Ishikawa (cell line): Measurements from ENCODE around the gene SPDYE3.

Experiments
- CEBPB ChIP-seq: IDR thresholded peaks from 2 replicates; pipeline ENCODE4 v1.6.1; 2012
- CREB1 ChIP-seq: IDR thresholded peaks from 2 replicates; pipeline ENCODE4 v1.6.1; 2012; ENCODE audit warnings: low read depth
- EGR1 ChIP-seq: IDR thresholded peaks from 2 replicates; pipeline ENCODE4 v1.6.1; 2012
- EP300 ChIP-seq: IDR thresholded peaks from 2 replicates; pipeline ENCODE4 v1.6.1; 2012; ENCODE audit warnings: borderline replicate concordance
- FOXM1 ChIP-seq: IDR thresholded peaks from 2 replicates; pipeline ENCODE4 v1.6.1; 2012; ENCODE audit warnings: low read depth, borderline replicate concordance
- NFIC ChIP-seq: IDR thresholded peaks from 2 replicates; pipeline ENCODE4 v1.6.1; 2012
- RAD21 ChIP-seq: IDR thresholded peaks from 2 replicates; pipeline ENCODE4 v1.6.1; 2012; ENCODE audit warnings: low read depth
- REST ChIP-seq: IDR thresholded peaks from 2 replicates; pipeline ENCODE4 v1.6.1; 2012; ENCODE audit warnings: low read depth, mild to moderate bottlenecking
- TAF1 ChIP-seq: IDR thresholded peaks from 2 replicates; pipeline ENCODE4 v1.6.1; 2012; ENCODE audit warnings: low read depth, mild to moderate bottlenecking
- TCF12 ChIP-seq: IDR thresholded peaks from 2 replicates; pipeline ENCODE4 v1.6.1; 2012; ENCODE audit warnings: low read depth
- TEAD4 ChIP-seq: IDR thresholded peaks from 2 replicates; pipeline ENCODE4 v1.6.1; 2012
- YY1 ChIP-seq: IDR thresholded peaks from 2 replicates; pipeline ENCODE4 v1.6.1; 2012; ENCODE audit warnings: low read depth
- ZBTB7A ChIP-seq: IDR thresholded peaks from 2 replicates; pipeline ENCODE4 v1.6.1; 2012; ENCODE audit warnings: low read depth
- TF ChIP-seq, protein P1 (sequence below): IDR thresholded peaks from 2 replicates; pipeline ENCODE4 v1.6.1; 2012
- TF ChIP-seq, protein P2 (sequence below): IDR thresholded peaks from 2 replicates; pipeline ENCODE4 v1.6.1; 2012

Gene SPDYE3

DNA sequence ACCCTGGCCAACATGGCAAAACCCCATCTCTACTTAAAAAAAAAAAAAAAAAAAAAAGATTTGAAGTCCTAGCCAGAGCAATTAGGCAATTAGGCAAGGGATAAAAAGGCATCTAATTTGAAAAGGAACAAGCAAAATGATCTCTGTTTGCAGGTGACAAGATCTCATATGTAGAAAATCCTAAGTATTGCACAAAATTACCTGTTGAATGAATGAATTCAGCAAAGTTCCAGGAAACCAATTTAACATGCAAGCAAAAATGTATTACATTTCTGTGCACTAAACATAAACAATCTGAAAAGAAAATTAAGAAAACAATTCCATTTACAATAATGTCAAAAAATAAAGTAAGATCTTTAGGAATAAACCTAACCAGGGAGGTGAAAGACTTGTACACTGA lies 55.6 kb downstream of the SPDYE3 start:
- TF ChIP-seq TAF1, result no peak
- TF ChIP-seq EP300, result no peak
- TF ChIP-seq YY1, result no peak
- no peak for TF ChIP-seq ZBTB7A

DNA sequence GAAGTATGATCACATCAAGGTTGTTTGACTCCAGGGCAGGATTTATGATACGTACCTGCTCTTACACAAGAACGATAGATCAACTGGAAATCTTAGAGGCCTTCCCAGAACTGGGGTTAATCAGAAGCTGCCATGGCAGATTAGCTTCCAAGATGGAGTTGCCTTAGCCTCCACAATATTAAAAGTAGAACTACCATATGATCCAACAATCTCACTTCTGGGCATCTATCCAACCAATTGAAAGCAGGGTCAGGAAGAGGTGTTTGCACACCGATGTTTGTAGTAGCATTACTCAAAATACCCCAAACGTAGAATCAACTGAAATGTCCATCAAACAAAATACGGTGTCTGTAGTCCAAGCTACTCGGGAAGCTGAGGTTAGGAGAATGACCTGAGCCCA lies 57.0 kb downstream of the SPDYE3 start:
- TF ChIP-seq CREB1 (no peak), EP300 (no peak), TAF1 (no peak), NFIC (no peak), FOXM1 (no peak), ZBTB7A (no peak), CEBPB (no peak)

- TF ChIP-seq EP300, result no peak
- no peak for TF ChIP-seq TCF12
- no peak for TF ChIP-seq TAF1
- no peak for TF ChIP-seq NFIC
- TF ChIP-seq YY1, result no peak
- TF ChIP-seq CEBPB, result no peak
- TF ChIP-seq, protein P1, sequence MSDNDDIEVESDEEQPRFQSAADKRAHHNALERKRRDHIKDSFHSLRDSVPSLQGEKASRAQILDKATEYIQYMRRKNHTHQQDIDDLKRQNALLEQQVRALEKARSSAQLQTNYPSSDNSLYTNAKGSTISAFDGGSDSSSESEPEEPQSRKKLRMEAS, result no peak
- no peak for TF ChIP-seq TEAD4
- TF ChIP-seq ZBTB7A, result no peak
- no peak for TF ChIP-seq FOXM1
- no peak for TF ChIP-seq RAD21
- TF ChIP-seq CREB1, result no peak
- TF ChIP-seq, protein P2, sequence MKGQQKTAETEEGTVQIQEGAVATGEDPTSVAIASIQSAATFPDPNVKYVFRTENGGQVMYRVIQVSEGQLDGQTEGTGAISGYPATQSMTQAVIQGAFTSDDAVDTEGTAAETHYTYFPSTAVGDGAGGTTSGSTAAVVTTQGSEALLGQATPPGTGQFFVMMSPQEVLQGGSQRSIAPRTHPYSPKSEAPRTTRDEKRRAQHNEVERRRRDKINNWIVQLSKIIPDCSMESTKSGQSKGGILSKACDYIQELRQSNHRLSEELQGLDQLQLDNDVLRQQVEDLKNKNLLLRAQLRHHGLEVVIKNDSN, result no peak
Observed at GRCh38 chr7:100366411-100367250, 59.1 kb downstream of the SPDYE3 start.

DNA sequence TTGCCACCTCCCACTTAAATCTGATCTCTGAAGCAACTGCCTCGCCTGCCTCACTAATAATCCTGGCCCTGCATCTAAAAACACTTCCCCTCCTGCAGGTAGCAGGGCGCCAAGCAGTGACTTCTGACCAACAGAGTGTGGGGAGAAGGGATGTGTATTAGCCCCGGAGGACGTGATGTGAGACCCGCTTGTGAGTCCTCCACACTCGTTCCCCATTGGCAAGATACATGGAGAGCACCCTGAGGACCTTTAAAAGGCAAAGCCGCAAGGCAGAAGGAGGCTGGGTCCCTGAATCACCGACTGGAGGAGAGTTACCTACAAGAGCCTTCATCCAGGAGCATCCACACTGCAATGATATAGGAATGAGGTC lies 59.7 kb downstream of the SPDYE3 start:
- TF ChIP-seq FOXM1 (no peak), ZBTB7A (no peak)
- TF ChIP-seq, protein P2, result no peak

- TF ChIP-seq CREB1, result no peak
- TF ChIP-seq, protein P1, result no peak
- TF ChIP-seq, protein P2, result no peak
- no peak for TF ChIP-seq CEBPB
- no peak for TF ChIP-seq TAF1
- no peak for TF ChIP-seq FOXM1
- no peak for TF ChIP-seq YY1
- TF ChIP-seq RAD21, result no peak
- no peak for TF ChIP-seq TCF12
- TF ChIP-seq REST, result no peak
- TF ChIP-seq EP300, result no peak
- no peak for TF ChIP-seq NFIC
- TF ChIP-seq EGR1, result no peak
- TF ChIP-seq ZBTB7A, result no peak
- TF ChIP-seq TEAD4, result no peak
Observed at GRCh38 chr7:100367676-100368613, 60.4 kb downstream of the SPDYE3 start.

DNA sequence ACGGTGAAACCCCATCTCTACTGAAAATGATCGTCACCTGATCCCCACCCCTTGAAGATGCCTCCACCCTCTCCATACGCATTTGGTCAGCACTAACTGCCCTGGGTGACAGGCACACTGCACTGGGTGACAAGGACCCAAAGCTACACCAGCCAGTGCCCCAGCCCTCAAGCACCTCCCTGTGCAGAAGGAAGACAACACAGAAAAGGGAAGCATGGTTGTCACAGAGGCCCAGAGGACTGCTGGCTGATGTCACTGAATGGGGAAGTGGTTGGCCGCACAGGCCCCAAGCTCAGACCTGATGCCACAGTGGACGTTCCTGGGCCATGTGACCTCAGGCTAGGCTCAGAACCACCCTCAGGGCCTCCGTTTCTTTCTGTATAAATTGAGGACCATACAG lies 61.6 kb downstream of the SPDYE3 start:
- TF ChIP-seq, protein P2, result 0 out of 2 replicates have a peak, but pooled peaks have one; percentile 23
- no peak for TF ChIP-seq NFIC
